Measurements from ENCODE around the gene LDLR.

DNA sequence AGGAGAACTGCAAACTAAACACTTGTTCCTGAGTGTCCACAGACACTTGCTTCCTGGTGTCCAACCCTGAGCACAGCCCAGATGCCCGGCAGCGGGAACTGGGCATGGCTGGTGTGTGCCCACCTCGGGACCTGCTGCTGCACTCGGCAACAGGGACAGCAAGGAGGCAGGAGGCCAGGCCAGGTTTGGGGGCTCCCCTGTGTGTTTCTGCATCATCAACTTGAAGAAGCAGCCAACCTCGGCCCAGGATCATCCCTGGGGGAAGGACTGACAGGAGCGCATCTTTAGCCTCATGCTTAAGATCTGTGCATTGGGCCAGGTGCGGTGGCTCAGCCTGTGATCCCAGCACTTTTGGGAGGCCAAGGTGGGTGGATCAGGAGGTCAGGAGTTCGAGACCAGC, 35.1 kb upstream of the LDLR start:
- TF ChIP-seq, protein P1, sequence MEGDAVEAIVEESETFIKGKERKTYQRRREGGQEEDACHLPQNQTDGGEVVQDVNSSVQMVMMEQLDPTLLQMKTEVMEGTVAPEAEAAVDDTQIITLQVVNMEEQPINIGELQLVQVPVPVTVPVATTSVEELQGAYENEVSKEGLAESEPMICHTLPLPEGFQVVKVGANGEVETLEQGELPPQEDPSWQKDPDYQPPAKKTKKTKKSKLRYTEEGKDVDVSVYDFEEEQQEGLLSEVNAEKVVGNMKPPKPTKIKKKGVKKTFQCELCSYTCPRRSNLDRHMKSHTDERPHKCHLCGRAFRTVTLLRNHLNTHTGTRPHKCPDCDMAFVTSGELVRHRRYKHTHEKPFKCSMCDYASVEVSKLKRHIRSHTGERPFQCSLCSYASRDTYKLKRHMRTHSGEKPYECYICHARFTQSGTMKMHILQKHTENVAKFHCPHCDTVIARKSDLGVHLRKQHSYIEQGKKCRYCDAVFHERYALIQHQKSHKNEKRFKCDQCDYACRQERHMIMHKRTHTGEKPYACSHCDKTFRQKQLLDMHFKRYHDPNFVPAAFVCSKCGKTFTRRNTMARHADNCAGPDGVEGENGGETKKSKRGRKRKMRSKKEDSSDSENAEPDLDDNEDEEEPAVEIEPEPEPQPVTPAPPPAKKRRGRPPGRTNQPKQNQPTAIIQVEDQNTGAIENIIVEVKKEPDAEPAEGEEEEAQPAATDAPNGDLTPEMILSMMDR (IDR thresholded peaks at IDR 0.05; ENCODE audit: extremely low read depth in 1 of 2, insufficient read depth in 1 of 2, low read depth in 1 of 2, low read length in 2 of 2): no peak
- no peak for TF ChIP-seq EZH2 (IDR thresholded peaks at IDR 0.05; ENCODE audit: borderline replicate concordance, low read depth, low read length, severe bottlenecking)
- no peak for TF ChIP-seq POLR2AphosphoS5 (IDR thresholded peaks at IDR 0.05; ENCODE audit: insufficient read depth, low read depth, low read length)
- no peak for TF ChIP-seq POLR2A (IDR thresholded peaks at IDR 0.05; ENCODE audit: low read depth, low read length)
- TF ChIP-seq, protein P2, sequence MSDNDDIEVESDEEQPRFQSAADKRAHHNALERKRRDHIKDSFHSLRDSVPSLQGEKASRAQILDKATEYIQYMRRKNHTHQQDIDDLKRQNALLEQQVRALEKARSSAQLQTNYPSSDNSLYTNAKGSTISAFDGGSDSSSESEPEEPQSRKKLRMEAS (IDR thresholded peaks at IDR 0.05; ENCODE audit: insufficient read depth, insufficient read length): no peak
- TF ChIP-seq GATA2 (IDR thresholded peaks at IDR 0.05; ENCODE audit: insufficient read depth, insufficient read length, low read depth, low read length): no peak

All from endothelial cell of umbilical vein (primary cell).